Prostate gland (tissue), 2 donors: ENCODE data around the gene PITPNB.

ENCODE experiments used
- POLR2A ChIP-seq: fragments of 450-650 bp; IDR thresholded peaks from one replicate; pipeline ENCODE4 v1.6.1; 2016; ENCODE audit warnings: antibody characterized with exemption, mild to moderate bottlenecking
- POLR2AphosphoS5 ChIP-seq: sonication (generic); formaldehyde crosslinking; IDR thresholded peaks from one replicate; pipeline ENCODE4 v1.6.1; 2017; ENCODE audit warnings: antibody characterized with exemption
- TF ChIP-seq, protein P1 (sequence below), 4 experiments: fragments of 200-600 bp in 2 of 4; fragments of 450-650 bp in 2 of 4; sonication (generic) in 2 of 4; IDR thresholded peaks; 1 replicate in 3 of 4; 2 replicates in 1 of 4; pipeline ENCODE4 v1.5.1; 2016 to 2019; ENCODE audit warnings: antibody characterized with exemption in 4 of 4, mild to moderate bottlenecking in 2 of 4, moderate library complexity in 2 of 4

DNA sequence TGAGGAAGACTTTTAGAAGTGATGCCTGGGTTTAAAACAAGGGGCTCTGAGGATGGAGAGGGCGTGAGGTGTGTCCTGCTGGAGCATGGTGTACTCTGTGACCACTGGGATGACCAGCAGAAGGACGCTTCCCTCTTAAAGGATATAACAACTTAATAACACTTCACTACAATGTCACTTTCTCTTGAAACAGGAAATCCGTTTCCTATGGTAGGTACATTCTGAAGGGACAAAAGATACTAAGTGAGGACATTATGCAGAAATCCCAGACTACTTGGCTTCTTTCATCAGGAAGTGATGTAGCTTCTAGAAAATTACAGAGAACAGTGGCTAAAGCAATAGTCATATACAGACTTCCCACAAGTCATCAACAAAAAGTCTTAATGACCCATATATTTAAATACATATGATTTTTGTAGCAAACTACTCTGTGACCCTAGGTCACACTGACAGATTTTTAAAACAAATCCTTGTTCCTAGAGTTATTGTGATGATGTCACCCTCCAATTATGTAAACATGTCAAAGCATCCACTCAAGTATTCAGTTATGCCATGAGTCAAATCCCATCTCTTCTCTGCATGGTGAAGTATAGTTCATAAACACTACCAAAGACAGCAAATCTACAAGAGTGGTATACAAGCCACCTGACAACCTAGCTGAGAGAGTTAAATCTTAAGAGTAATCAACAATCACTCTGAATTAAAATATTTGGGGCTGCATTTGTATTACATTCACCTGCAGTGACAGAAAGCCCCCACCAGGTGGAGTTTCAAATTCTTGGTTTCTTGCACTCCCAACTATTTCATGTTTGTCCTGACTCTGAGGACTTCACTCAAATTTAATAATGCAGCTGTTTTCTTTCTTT, 32.8 kb downstream of the PITPNB start:
- TF ChIP-seq, protein P1, sequence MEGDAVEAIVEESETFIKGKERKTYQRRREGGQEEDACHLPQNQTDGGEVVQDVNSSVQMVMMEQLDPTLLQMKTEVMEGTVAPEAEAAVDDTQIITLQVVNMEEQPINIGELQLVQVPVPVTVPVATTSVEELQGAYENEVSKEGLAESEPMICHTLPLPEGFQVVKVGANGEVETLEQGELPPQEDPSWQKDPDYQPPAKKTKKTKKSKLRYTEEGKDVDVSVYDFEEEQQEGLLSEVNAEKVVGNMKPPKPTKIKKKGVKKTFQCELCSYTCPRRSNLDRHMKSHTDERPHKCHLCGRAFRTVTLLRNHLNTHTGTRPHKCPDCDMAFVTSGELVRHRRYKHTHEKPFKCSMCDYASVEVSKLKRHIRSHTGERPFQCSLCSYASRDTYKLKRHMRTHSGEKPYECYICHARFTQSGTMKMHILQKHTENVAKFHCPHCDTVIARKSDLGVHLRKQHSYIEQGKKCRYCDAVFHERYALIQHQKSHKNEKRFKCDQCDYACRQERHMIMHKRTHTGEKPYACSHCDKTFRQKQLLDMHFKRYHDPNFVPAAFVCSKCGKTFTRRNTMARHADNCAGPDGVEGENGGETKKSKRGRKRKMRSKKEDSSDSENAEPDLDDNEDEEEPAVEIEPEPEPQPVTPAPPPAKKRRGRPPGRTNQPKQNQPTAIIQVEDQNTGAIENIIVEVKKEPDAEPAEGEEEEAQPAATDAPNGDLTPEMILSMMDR (IDR thresholded peaks at IDR 0.05): peak; percentile 79 to 88 (median 82)
- TF ChIP-seq POLR2AphosphoS5 (no peak), POLR2A (no peak)
